ENCODE data around the gene DMWD.

DMWD gene

GRCh38 chr19:45757695-45758094 is 35.0 kb downstream of the DMWD start:
- no peak for TF ChIP-seq CTCF (IDR thresholded peaks at IDR 0.05)

GRCh38 chr19:45754323-45754722 is 38.3 kb downstream of the DMWD start:
- no peak for TF ChIP-seq CTCF (IDR thresholded peaks at IDR 0.05)

- TF ChIP-seq CTCF (IDR thresholded peaks at IDR 0.05) = no peak
These were observed 39.1 kb downstream of the DMWD start for GRCh38 chr19:45753548-45753947.

- TF ChIP-seq CTCF (IDR thresholded peaks at IDR 0.05) = no peak
These were observed 40.0 kb downstream of the DMWD start for GRCh38 chr19:45752639-45753038.

- no peak for TF ChIP-seq CTCF (IDR thresholded peaks at IDR 0.05)
These were observed 45.1 kb downstream of the DMWD start for GRCh38 chr19:45747513-45747912.

- TF ChIP-seq CTCF (IDR thresholded peaks at IDR 0.05) = no peak
These were observed 45.8 kb downstream of the DMWD start for GRCh38 chr19:45746866-45747265.

- TF ChIP-seq CTCF (IDR thresholded peaks at IDR 0.05) = no peak
These were observed 47.0 kb downstream of the DMWD start for GRCh38 chr19:45745606-45746005.

- no peak for TF ChIP-seq CTCF (IDR thresholded peaks at IDR 0.05)
These were observed 49.7 kb downstream of the DMWD start for GRCh38 chr19:45742969-45743368.
